ENCODE measurements around the gene WIPF2. TPM values are rescaled to one million over a fixed set of nuclear protein-coding genes. Genes with fewer than 3 reads are reported as not detected.
A peak's percentile ranks its signal among the peaks of the same experiment; 100 is the strongest.
"Not testable (repeated sequence)": the region's sequence is repeated elsewhere in the genome, so short reads cannot be mapped to it uniquely, and the experiment has no call there.

The WIPF2 gene
- polyA plus RNA-seq, 1 experiment = 8.1 TPM

GRCh38 chr17:40301315-40301714, 82.2 kb downstream of the WIPF2 start:
- POLR2A ChIA-PET = interaction anchor here (0.8 kb wide), 1 partner anchor 51 kb away, joined by 6 read pairs; no protein-coding TSS in a partner anchor
- CTCF ChIA-PET = interaction anchor here (1.5 to 10.0 kb wide), 4 partner anchors 14 to 114 kb away, joined by 9 to 112 read pairs (median 60); no protein-coding TSS in a partner anchor
- H3K27ac ChIP-seq (ENCODE audit: low read depth, low read length) = no peak overlapping the region
- H3K9me3 ChIP-seq (ENCODE audit: control insufficient read depth, insufficient read depth, low read length) = no peaks in the 10 kb centered on the region
- TF ChIP-seq CTCF (IDR thresholded peaks at IDR 0.05; ENCODE audit: low read depth, low read length) = no peak
- H3K27me3 ChIP-seq (ENCODE audit: control insufficient read depth, insufficient read depth, low read length) = no peaks in the 10 kb centered on the region
- H3K4me3 ChIP-seq (ENCODE audit: low read depth, low read length) = no peak overlapping the region
- DNase-seq (ENCODE audit: low read depth, low spot score) = no peak

GRCh38 chr17:40303009-40303657, 84.0 kb downstream of the WIPF2 start:
- Histone ChIP-seq H3K27ac (ENCODE audit: low read depth, low read length) (no peak overlapping the region), H3K27me3 (ENCODE audit: control insufficient read depth, insufficient read depth, low read length) (no peaks in the 10 kb centered on the region), H3K9me3 (ENCODE audit: control insufficient read depth, insufficient read depth, low read length) (no peaks in the 10 kb centered on the region), H3K4me3 (ENCODE audit: low read depth, low read length) (no peak overlapping the region)
- DNase-seq (ENCODE audit: low read depth, low spot score) = peak; percentile 57
- CTCF ChIA-PET = interaction anchor here (0.6 to 10.0 kb wide), 18 partner anchors 8 to 240 kb away, joined by 3 to 112 read pairs (median 5); no protein-coding TSS in a partner anchor
- TF ChIP-seq CTCF (IDR thresholded peaks at IDR 0.05; ENCODE audit: low read depth, low read length) = peak; percentile 73
- POLR2A ChIA-PET = interaction anchor here (0.6 to 1.4 kb wide), 3 partner anchors 11 to 112 kb away, joined by 4 to 5 read pairs (median 5); no protein-coding TSS in a partner anchor

- DNase-seq (ENCODE audit: low read depth, low spot score) = no peak
- POLR2A ChIA-PET = interaction anchor here (0.9 to 1.9 kb wide), 4 partner anchors 10 to 51 kb away, joined by 3 to 7 read pairs (median 4); no protein-coding TSS in a partner anchor
- no peak overlapping the region for H3K4me3 ChIP-seq (ENCODE audit: low read depth, low read length)
Measured at GRCh38 chr17:40303708-40304551, 84.8 kb downstream of the WIPF2 start.

GRCh38 chr17:40304552-40304863, 85.4 kb downstream of the WIPF2 start:
- POLR2A ChIA-PET = interaction anchor here (0.9 to 1.9 kb wide), 3 partner anchors 10 to 50 kb away, joined by 3 to 7 read pairs (median 4); no protein-coding TSS in a partner anchor
- peak overlapping the region; percentile 40 for H3K27ac ChIP-seq (ENCODE audit: low read depth, low read length)
- CTCF ChIA-PET = interaction anchor here (1.4 to 10.0 kb wide), 5 partner anchors 11 to 256 kb away, joined by 6 to 112 read pairs (median 14); no protein-coding TSS in a partner anchor
- peak; percentile 46 for DNase-seq (ENCODE audit: low read depth, low spot score)
- H3K27me3 ChIP-seq (ENCODE audit: control insufficient read depth, insufficient read depth, low read length); H3K9me3 ChIP-seq (ENCODE audit: control insufficient read depth, insufficient read depth, low read length); H3K4me3 ChIP-seq (ENCODE audit: low read depth, low read length): not testable (repeated sequence)

More at GRCh38 chr17:40303708-40304551, 84.8 kb downstream of the WIPF2 start:
- Histone ChIP-seq H3K27me3 (ENCODE audit: control insufficient read depth, insufficient read depth, low read length) (no peaks in the 10 kb centered on the region), H3K9me3 (ENCODE audit: control insufficient read depth, insufficient read depth, low read length) (no peaks in the 10 kb centered on the region), H3K27ac (ENCODE audit: low read depth, low read length) (peak overlapping the region; percentile 40)
- CTCF ChIA-PET = interaction anchor here (0.8 to 10.0 kb wide), 15 partner anchors 8 to 256 kb away, joined by 3 to 112 read pairs (median 7); no protein-coding TSS in a partner anchor
- no peak for TF ChIP-seq CTCF (IDR thresholded peaks at IDR 0.05; ENCODE audit: low read depth, low read length)

- not testable (repeated sequence) for H3K4me3 ChIP-seq (ENCODE audit: low read depth, low read length); H3K27me3 ChIP-seq (ENCODE audit: control insufficient read depth, insufficient read depth, low read length); H3K9me3 ChIP-seq (ENCODE audit: control insufficient read depth, insufficient read depth, low read length); DNase-seq (ENCODE audit: low read depth, low spot score)
- ChIA-PET CTCF (interaction anchor here (1.4 to 10.0 kb wide), 6 partner anchors 11 to 256 kb away, joined by 3 to 112 read pairs (median 10); no protein-coding TSS in a partner anchor), POLR2A (interaction anchor here (0.6 to 1.9 kb wide), 3 partner anchors 12 to 223 kb away, joined by 3 to 7 read pairs (median 5); no protein-coding TSS in a partner anchor)
- H3K27ac ChIP-seq (ENCODE audit: low read depth, low read length) = peak overlapping the region; percentile 39
Measured at GRCh38 chr17:40304866-40305265, 85.8 kb downstream of the WIPF2 start.

Data from AG04450 (cell line).